Stimulated activated naive CD8-positive, alpha-beta T cell treated with anti-CD3 and anti-CD28 coated beads, Interleukin-15, Interleukin-2, amounts not matched to agents 100 ng/mL and 50 ng/mL, for 24 hours (primary cell): Measurements from ENCODE around the gene MAGEE1.
A peak's percentile ranks its signal among the peaks of the same experiment; 100 is the strongest.

Experiments used
- H3K27ac Mint-ChIP-seq: one replicate; pipeline ENCODE4 v1.8.0; 2021; ENCODE audit warnings: mild to moderate bottlenecking, mixed read lengths
- H3K27me3 Mint-ChIP-seq: one replicate; pipeline ENCODE4 v1.8.0; 2021; ENCODE audit warnings: mixed read lengths
- H3K36me3 Mint-ChIP-seq: one replicate; pipeline ENCODE4 v1.8.0; 2021; ENCODE audit warnings: low read depth, mixed read lengths
- H3K4me1 Mint-ChIP-seq: one replicate; pipeline ENCODE4 v1.8.0; 2021; ENCODE audit warnings: low read depth, mixed read lengths
- H3K4me3 Mint-ChIP-seq: one replicate; pipeline ENCODE4 v1.8.0; 2021; ENCODE audit warnings: mild to moderate bottlenecking, mixed read lengths
- H3K9me3 Mint-ChIP-seq: one replicate; pipeline ENCODE4 v1.8.0; 2021; ENCODE audit warnings: mixed read lengths

Gene MAGEE1, protein sequence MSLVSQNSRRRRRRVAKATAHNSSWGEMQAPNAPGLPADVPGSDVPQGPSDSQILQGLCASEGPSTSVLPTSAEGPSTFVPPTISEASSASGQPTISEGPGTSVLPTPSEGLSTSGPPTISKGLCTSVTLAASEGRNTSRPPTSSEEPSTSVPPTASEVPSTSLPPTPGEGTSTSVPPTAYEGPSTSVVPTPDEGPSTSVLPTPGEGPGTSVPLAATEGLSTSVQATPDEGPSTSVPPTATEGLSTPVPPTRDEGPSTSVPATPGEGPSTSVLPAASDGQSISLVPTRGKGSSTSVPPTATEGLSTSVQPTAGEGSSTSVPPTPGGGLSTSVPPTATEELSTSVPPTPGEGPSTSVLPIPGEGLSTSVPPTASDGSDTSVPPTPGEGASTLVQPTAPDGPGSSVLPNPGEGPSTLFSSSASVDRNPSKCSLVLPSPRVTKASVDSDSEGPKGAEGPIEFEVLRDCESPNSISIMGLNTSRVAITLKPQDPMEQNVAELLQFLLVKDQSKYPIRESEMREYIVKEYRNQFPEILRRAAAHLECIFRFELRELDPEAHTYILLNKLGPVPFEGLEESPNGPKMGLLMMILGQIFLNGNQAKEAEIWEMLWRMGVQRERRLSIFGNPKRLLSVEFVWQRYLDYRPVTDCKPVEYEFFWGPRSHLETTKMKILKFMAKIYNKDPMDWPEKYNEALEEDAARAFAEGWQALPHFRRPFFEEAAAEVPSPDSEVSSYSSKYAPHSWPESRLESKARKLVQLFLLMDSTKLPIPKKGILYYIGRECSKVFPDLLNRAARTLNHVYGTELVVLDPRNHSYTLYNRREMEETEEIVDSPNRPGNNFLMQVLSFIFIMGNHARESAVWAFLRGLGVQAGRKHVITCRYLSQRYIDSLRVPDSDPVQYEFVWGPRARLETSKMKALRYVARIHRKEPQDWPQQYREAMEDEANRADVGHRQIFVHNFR

DNA sequence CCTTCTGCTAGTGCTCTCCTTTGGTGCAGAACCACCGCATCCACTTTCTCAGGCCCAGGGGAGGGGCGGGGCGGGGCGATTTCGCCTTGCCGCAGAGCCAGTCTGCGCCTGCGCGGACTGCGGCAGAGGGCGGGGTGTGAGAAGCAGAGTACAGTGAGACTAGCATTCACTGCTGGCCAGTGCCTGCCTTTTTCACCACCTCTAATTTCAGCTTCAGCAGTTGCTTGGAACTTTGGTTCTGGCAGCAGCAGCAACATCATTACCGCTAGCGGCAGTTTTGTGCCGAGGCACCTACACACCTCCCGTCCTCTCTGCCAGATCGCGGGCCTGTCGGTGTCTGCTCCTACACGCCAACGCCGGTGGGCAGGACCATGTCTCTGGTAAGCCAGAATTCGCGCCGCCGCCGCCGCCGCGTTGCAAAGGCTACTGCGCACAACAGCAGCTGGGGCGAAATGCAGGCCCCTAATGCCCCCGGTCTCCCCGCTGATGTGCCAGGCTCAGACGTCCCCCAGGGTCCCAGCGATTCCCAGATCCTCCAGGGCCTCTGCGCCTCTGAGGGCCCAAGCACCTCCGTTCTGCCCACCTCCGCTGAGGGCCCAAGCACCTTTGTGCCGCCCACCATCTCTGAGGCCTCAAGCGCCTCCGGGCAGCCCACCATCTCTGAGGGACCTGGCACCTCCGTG lies at the start of gene MAGEE1:
Gene MAGEE1, plus strand, starts transcription at position 151 of the 683 bp plus-strand sequence. Its CDS starts 221 bp downstream, at position 372.
- H3K27me3 Mint-ChIP-seq = no peaks in the 10 kb centered on the region
- peaks cover 43% of the 10 kb centered on the region for H3K4me1 Mint-ChIP-seq
- peak within 1 kb of the TSS; percentile 88 for H3K4me3 Mint-ChIP-seq
- peak within 1 kb of the TSS; percentile 70 for H3K27ac Mint-ChIP-seq
- no peaks in the 10 kb centered on the region for H3K36me3 Mint-ChIP-seq
- no peaks in the 10 kb centered on the region for H3K9me3 Mint-ChIP-seq

DNA sequence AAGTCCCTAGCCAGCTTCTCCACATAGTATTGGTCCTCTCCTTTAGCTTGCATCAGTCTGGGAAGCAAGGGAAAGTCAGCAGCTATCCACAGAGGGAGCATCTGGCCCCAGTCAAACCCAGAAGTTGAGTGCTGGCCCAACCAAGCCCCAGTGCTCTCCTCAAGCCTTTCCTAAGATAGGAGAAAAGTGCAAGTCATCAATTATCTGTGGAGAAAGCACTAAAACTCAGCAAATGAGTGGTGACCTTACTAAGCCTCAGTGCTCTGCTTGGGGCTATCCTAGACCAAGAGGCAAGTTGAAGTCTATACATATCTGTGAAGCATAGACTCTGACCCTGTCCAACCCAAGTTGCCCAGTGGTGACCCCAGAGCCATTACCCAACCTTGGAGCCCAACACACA lies 28.5 kb upstream of the MAGEE1 start:
- no peaks in the 10 kb centered on the region for H3K4me1 Mint-ChIP-seq
- no peak overlapping the region for H3K27ac Mint-ChIP-seq
- peaks cover 3% of the 10 kb centered on the region for H3K27me3 Mint-ChIP-seq
- H3K4me3 Mint-ChIP-seq = no peak overlapping the region
- no peaks in the 10 kb centered on the region for H3K9me3 Mint-ChIP-seq
- no peaks in the 10 kb centered on the region for H3K36me3 Mint-ChIP-seq

DNA sequence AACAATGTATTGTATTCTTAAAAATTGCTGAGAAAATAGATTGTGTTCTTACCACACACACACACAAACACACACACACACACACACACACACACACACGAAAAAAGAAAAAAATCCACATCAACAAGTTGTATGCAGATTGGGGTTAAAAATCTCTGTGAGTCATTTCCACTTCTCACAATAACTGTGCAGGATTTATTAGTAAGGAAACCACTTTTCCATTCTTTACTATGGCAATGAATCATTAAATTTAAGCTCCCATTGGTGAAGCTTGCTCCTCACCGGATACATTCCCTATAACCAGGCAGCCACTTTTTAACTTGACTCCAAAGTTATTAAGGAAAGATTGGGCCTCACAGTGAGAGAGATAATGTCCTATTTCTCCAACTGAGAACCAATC lies 19.7 kb upstream of the MAGEE1 start:
- Mint-ChIP-seq H3K27me3 (peaks cover 6% of the 10 kb centered on the region), H3K9me3 (no peaks in the 10 kb centered on the region), H3K36me3 (no peaks in the 10 kb centered on the region), H3K27ac (no peak overlapping the region), H3K4me3 (no peak overlapping the region), H3K4me1 (peaks cover 8% of the 10 kb centered on the region)

DNA sequence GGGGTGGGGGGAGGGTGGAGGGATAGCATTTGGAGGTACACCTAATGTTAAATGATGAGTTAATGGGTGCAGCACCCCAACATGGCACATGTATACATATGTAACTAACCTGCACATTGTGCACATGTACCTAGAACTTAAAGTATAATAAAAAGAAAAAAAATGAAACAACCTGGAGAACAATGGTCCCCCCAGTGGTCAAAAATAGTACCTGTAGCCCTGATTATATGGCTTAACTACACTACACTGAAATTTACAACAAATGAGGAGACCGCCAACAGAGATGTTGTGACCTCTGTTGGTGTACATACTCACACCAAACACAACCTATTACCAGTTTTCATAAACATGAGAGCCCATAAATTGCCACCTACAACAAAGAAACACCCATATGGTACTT lies 7.3 kb upstream of the MAGEE1 start:
- H3K4me3 Mint-ChIP-seq = no peak overlapping the region
- no peaks in the 10 kb centered on the region for H3K9me3 Mint-ChIP-seq
- H3K4me1 Mint-ChIP-seq = peaks cover 5% of the 10 kb centered on the region
- H3K27me3 Mint-ChIP-seq = no peaks in the 10 kb centered on the region
- no peak overlapping the region for H3K27ac Mint-ChIP-seq
- no peaks in the 10 kb centered on the region for H3K36me3 Mint-ChIP-seq

DNA sequence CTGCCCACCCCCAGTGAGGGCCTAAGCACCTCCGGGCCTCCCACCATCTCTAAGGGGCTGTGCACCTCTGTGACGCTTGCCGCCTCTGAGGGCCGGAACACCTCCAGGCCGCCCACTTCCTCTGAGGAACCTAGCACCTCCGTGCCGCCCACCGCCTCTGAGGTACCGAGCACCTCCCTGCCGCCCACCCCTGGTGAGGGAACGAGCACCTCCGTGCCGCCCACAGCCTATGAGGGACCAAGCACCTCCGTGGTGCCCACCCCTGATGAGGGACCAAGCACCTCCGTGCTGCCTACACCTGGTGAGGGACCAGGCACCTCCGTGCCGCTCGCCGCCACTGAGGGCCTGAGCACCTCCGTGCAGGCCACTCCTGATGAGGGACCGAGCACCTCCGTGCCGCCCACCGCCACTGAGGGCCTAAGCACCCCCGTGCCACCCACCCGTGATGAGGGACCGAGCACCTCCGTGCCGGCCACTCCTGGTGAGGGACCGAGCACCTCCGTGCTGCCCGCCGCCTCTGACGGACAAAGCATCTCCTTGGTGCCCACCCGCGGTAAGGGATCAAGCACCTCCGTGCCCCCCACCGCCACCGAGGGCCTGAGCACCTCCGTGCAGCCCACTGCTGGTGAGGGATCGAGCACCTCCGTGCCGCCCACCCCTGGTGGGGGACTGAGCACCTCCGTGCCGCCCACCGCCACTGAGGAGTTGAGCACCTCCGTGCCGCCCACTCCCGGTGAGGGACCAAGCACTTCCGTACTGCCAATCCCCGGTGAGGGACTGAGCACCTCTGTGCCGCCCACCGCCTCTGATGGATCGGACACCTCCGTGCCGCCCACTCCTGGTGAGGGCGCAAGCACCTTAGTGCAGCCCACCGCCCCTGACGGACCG lies 977 bp downstream of the MAGEE1 start:
- H3K36me3 Mint-ChIP-seq = no peaks in the 10 kb centered on the region
- peak overlapping the region; percentile 70 for H3K27ac Mint-ChIP-seq
- no peaks in the 10 kb centered on the region for H3K27me3 Mint-ChIP-seq

DNA sequence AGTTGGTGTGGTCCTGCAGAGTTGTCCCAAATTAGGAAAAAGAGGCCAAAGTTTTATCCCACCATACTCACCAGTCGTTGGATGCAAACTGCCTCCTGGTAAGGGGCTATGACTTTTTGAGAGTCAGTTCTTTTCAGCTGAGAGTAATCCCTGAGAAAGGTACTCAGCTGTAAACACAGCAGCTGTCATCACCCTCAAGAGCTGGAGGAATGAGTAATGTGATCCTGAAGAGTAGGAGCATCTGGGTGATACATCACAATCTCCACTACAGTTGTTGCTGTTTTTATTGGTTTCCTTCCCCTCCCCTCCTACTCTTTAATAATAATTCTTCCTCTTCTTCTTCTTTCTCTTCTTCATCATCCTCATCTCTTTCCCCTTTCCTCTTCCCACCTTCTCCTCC lies 5.7 kb downstream of the MAGEE1 start:
- Mint-ChIP-seq H3K9me3 (no peaks in the 10 kb centered on the region), H3K4me1 (peaks cover 45% of the 10 kb centered on the region), H3K27me3 (no peaks in the 10 kb centered on the region), H3K4me3 (no peak overlapping the region), H3K36me3 (no peaks in the 10 kb centered on the region), H3K27ac (no peak overlapping the region)

More for the DNA sequence above, 977 bp downstream of the MAGEE1 start:
- Mint-ChIP-seq H3K4me1 (peaks cover 48% of the 10 kb centered on the region), H3K4me3 (peak overlapping the region; percentile 88), H3K9me3 (no peaks in the 10 kb centered on the region)

DNA sequence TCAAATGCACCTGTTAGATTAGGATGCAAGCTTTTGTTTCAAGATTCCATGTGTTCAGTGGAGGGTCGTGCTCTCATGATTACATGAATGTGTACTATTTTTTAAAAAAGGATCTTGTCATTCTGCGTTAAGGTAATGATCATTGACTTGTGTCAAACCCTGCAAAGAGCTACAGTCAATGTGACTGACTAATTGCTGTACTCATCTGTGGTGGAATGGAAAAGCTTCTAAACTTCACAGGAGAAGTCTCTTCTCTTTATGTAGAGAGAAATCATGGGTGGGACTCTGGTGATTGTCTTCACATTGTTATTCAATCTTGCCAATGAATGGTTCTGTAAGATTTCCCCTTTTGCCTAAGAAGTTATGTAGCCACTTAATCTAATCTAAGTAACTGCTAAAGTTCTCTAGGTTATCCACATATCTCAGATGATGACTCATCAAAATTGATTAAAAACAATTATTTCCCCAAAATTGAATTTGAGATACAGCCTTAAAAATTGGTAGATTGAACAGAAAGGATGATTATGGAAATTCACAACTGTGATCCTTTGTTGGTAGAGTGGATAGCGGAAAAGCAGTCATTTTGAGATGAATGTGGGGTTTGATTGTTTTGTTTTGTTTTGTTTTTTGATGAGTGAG lies 6.7 kb downstream of the MAGEE1 start:
- Mint-ChIP-seq H3K27me3 (no peaks in the 10 kb centered on the region), H3K36me3 (no peaks in the 10 kb centered on the region), H3K4me1 (peaks cover 49% of the 10 kb centered on the region), H3K9me3 (no peaks in the 10 kb centered on the region), H3K27ac (no peak overlapping the region), H3K4me3 (no peak overlapping the region)

DNA sequence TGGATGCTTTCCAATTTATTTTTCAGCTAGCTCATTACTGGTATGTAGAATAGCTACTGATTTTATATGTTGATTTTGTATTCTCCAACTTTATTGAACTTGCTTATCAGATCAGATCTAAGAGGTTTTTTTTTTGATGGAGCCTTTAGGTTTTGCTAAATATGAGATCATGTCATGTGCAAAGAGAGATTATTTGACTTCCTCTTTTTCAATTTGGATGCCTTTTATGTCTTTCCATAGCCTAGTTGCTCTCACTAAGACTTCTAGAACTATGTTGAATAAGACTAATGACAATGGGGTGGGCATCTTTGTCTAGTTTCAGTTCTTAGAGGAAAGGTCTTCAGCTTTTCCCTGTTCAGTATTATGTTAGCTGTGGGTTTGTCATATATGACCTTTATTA lies 11.7 kb downstream of the MAGEE1 start:
- H3K36me3 Mint-ChIP-seq = peaks cover 14% of the 10 kb centered on the region

DNA sequence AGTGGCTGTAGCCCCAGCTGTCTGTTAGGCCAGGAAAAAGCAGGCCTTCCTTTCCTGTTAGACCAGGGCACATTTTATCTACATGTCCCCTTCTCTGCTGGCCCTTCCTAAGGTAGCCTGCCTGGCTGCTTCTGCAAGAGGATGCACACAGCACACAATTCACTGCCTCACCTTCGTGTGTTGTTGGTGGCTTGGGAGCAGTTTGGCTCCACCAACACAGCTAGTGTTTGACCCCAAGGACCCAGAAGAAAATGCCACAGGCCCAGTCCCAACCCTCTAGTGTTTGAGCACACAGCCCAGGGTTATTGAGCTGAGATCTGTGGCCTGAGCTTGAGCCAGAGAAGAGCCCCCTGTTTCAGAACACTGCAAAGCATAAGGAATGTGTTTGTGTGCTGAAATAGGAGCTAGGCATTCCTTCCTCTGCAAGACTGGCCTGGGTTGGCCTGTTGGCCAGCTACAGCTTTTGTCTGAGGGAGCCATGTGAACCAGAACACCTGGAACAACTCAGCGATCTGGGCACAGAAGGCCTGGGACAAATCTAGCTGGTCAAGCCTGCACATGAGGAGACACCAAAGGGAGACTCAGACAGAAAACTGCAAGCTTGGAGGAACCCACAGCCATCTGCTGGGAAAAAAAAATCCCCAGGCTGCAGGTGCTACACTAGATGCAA lies 26.4 kb downstream of the MAGEE1 start:
- H3K4me1 Mint-ChIP-seq = no peaks in the 10 kb centered on the region
- no peaks in the 10 kb centered on the region for H3K36me3 Mint-ChIP-seq
- H3K27me3 Mint-ChIP-seq = no peaks in the 10 kb centered on the region

More for the DNA sequence above, 11.7 kb downstream of the MAGEE1 start:
- Mint-ChIP-seq H3K4me3 (no peak overlapping the region), H3K9me3 (peaks cover 17% of the 10 kb centered on the region), H3K4me1 (peaks cover 26% of the 10 kb centered on the region), H3K27me3 (no peaks in the 10 kb centered on the region), H3K27ac (no peak overlapping the region)

DNA sequence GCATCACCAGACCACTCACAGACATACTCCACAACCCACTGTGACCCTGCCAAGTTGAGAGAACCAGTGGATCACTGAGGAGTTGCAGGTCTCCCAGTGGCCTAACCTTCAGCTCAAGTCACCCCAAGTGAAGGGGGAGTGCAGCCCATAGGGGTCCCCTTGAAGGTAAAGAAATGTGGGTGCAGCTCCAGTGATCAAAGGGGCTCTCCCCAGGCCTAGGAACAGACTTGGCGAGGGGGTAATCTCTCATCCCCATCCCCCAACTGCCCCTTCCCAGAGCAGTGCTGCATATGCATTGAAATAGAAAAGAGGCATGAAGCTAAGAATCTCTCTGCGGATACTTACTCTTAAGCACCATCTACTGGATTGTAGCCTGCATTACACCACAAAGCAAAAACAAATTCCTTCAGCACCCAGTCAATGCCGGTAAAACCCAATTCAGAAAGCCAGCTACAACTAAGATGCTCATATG lies 27.0 kb downstream of the MAGEE1 start:
- H3K4me1 Mint-ChIP-seq = no peaks in the 10 kb centered on the region
- no peak overlapping the region for H3K27ac Mint-ChIP-seq
- H3K4me3 Mint-ChIP-seq = no peak overlapping the region
- H3K36me3 Mint-ChIP-seq = no peaks in the 10 kb centered on the region
- H3K9me3 Mint-ChIP-seq = no peaks in the 10 kb centered on the region
- no peaks in the 10 kb centered on the region for H3K27me3 Mint-ChIP-seq

More for the DNA sequence above, 26.4 kb downstream of the MAGEE1 start:
- no peaks in the 10 kb centered on the region for H3K9me3 Mint-ChIP-seq
- H3K4me3 Mint-ChIP-seq = no peak overlapping the region
- H3K27ac Mint-ChIP-seq = no peak overlapping the region

DNA sequence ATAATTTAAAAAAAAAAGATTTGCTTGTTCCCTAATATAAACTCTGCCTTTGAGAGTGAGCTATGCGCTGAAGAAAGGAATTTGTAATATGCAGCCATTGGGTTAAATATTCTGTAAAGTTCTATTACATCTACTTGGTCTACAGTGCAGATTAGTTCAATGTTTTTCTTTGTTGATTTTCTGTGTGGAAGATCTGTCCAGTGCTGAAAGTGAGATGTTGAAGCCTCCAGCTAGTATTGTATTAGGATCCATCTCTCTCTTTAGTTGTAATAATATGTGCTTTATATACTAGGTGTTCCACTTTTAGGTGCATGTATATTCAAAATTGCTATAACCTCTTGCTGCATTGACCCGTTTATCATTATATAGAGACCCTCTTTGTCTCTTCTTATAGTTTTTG lies 49.8 kb downstream of the MAGEE1 start:
- H3K4me3 Mint-ChIP-seq = no peak overlapping the region
- no peaks in the 10 kb centered on the region for H3K4me1 Mint-ChIP-seq
- no peaks in the 10 kb centered on the region for H3K36me3 Mint-ChIP-seq
- no peaks in the 10 kb centered on the region for H3K27me3 Mint-ChIP-seq
- no peak overlapping the region for H3K27ac Mint-ChIP-seq
- peaks cover 8% of the 10 kb centered on the region for H3K9me3 Mint-ChIP-seq
